WI38 (cell line): ENCODE measurements around the gene FPGS.

ENCODE experiments used
- H3K4me3 ChIP-seq: 2 replicates; pipeline ENCODE4 v1.5.1; 2011; ENCODE audit warnings: low read depth, mild to moderate bottlenecking, control low read depth, low read length
- CTCF ChIP-seq: IDR thresholded peaks from 2 replicates; pipeline ENCODE4 v1.5.1; 2012; ENCODE audit warnings: low read depth, mild to moderate bottlenecking, control low read depth, low read length

The FPGS gene

GRCh38 chr9:127792417-127793031 is 10.2 kb upstream of the FPGS start:
- no peak for TF ChIP-seq CTCF
- H3K4me3 ChIP-seq: no peak overlapping the region

DNA sequence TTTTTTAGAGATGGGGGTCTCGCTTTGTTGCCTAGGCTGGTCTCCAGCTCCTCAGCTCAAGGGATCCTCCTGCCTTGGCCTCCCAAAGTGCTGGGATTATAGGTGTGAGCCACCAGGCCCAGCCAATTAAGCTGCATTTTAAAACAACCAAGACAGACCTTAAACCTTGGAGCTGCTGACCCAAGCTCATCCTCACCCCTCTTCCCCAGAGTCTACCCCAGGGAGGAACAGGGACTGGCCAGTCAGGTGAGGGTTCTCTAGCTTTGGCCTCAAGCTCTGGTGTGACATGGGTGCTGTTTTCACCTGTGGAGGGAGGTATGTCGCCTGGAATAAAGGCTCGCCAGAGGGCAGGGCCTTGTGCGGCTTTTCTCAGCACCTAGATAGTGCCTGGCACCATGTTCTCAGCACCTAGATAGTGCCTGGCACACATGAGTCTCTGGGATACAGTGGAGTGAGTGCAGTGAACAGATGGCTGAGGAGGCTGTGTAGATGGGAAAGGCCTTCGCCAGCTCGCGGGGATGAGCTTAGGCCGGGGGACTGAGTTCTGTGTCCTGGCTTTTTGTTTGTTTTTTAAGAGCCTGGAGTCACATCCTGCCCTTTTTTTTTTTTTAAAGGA is 9.5 kb upstream of the FPGS start:
- TF ChIP-seq CTCF: no peak
- no peak overlapping the region for H3K4me3 ChIP-seq

DNA sequence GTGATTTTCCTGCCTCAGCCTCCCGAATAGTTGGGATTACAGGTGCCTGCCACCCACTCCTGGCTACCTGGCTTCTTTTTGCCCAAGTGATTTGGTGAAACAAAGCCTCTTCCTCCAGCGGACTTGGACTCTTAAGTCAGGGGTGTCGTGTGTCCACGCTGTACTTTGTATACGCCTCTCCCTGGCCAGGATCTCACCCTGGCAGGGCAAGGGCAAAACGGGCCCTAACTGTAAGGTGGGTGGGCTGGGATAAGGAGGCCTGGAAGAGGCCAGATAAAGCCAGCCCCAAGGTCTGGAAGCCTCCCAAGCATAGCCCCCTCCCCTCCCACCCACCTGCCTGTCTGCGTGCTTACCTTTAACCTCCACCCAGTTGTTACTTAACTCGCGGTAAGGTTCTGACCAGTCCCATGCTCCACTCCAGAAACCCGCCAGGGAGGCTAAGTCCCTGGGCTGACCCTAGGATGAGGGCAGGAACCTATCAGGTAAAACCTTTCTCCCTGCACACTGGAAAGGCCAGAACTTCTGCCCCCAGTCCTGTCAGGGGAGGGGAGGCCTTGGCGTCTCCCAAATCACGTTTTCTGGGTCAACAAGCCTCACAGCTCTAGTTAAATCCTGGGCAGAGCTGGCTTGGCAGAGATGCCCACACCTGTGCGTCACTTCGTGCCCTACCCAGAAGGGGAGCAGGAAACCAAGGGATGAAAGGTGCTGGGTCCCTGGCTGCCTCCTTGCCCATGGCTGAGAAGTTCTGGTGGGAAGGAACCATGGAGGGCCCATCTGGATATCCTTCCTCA is 8.5 kb upstream of the FPGS start:
- no peak overlapping the region for H3K4me3 ChIP-seq
- no peak for TF ChIP-seq CTCF

GRCh38 chr9:127796225-127796813 is 6.4 kb upstream of the FPGS start:
- H3K4me3 ChIP-seq: no peak overlapping the region
- no peak for TF ChIP-seq CTCF

DNA sequence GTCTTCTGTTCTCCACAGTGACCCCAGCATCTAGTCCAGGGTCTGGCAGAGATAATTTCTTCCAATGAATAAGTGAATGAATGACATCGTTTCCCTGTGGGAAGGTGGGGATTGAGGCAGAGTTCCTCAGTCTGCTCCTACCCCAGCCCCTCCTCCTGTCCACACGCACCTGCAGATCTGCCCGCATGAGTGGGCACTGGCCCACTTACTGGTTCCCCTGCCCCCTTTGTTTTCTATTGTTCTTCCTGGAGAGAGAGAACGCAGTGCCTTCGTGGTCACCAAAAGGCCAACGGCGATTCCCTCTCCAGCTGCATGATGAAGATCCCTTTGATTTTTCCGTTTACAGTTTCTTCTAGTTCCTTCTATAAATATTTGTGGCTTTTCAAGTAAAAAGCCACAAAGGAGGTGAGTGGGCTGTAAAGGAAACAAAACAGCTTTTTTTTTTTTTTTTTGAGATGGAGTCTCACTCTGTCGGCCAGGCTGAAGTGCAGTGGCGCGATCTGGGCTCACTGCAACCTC is 5.8 kb upstream of the FPGS start:
- TF ChIP-seq CTCF: no peak
- H3K4me3 ChIP-seq: no peak overlapping the region

DNA sequence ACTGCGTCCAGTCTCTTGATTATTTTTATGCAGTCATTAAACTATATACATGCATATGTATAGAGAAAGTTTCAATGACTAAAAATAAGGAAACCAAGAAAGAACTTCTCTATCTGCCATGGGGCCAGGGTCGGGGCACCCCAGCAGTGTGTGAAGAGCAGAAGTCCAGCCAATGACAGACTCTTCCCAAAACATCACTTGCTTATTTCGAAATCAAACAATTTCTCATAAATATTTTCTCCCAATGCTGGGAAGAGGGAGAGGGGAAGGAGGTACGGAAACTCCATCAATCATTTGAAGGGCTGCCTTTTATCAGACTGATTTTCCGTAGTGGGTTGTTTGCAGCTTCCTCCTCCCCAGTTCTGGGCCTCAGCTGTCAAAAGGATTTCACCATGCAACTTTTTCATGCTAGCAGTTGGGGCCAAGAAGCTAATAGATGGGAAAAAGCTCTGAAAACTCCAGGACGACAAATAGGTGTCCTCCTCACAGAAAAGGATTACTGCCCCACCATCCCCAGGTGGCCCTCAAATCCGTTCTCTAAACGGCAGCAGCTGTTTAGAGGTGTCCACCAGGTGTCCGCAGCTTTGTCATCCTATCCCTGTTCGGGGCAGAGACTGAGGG is 617 bp upstream of the FPGS start:
- peak overlapping the region; percentile 92 for H3K4me3 ChIP-seq
- no peak for TF ChIP-seq CTCF
